D341Med (cell line): ENCODE measurements around the gene GPR146.

Experiments
- DNase-seq: peaks from one replicate; pipeline ENCODE4 v3.0.0; 2012; ENCODE audit warnings: low spot score

GPR146 gene

GRCh38 chr7:1011297-1012003 lies 32.9 kb upstream of the GPR146 start:
- no peak for DNase-seq

- DNase-seq, result no peak
These were observed 32.2 kb upstream of the GPR146 start for GRCh38 chr7:1012004-1012715.

GRCh38 chr7:1012716-1013095 lies 31.6 kb upstream of the GPR146 start:
- no peak for DNase-seq

- DNase-seq, result no peak
These were observed 30.8 kb upstream of the GPR146 start for GRCh38 chr7:1013581-1013980.

- DNase-seq, result no peak
These were observed 29.7 kb upstream of the GPR146 start for GRCh38 chr7:1014681-1015080.

GRCh38 chr7:1015196-1016121 lies 28.9 kb upstream of the GPR146 start:
- DNase-seq, result no peak

GRCh38 chr7:1016577-1017531 lies 27.5 kb upstream of the GPR146 start:
- no peak for DNase-seq

GRCh38 chr7:1017586-1018333 lies 26.6 kb upstream of the GPR146 start:
- no peak for DNase-seq

- DNase-seq, result no peak
These were observed 26.0 kb upstream of the GPR146 start for GRCh38 chr7:1018334-1018695.

- no peak for DNase-seq
These were observed 25.0 kb upstream of the GPR146 start for GRCh38 chr7:1019255-1019785.

- DNase-seq, result no peak
These were observed 24.3 kb upstream of the GPR146 start for GRCh38 chr7:1019789-1020610.

- DNase-seq, result no peak
These were observed 23.5 kb upstream of the GPR146 start for GRCh38 chr7:1020849-1021251.

GRCh38 chr7:1021366-1021765 lies 23.0 kb upstream of the GPR146 start:
- no peak for DNase-seq

GRCh38 chr7:1021931-1022330 lies 22.4 kb upstream of the GPR146 start:
- no peak for DNase-seq

- DNase-seq, result no peak
These were observed 22.0 kb upstream of the GPR146 start for GRCh38 chr7:1022356-1022755.

- no peak for DNase-seq
These were observed 21.4 kb upstream of the GPR146 start for GRCh38 chr7:1022801-1023465.

GRCh38 chr7:1024331-1024841 lies 20.0 kb upstream of the GPR146 start:
- DNase-seq, result no peak

GRCh38 chr7:1024876-1025742 lies 19.2 kb upstream of the GPR146 start:
- DNase-seq, result no peak
